ENCODE results near the gene PDE6C. TPM values are rescaled to one million over a fixed set of nuclear protein-coding genes. Genes with fewer than 3 reads are reported as not detected.

PDE6C gene
- total RNA-seq, 1 donor, result not detected

DNA sequence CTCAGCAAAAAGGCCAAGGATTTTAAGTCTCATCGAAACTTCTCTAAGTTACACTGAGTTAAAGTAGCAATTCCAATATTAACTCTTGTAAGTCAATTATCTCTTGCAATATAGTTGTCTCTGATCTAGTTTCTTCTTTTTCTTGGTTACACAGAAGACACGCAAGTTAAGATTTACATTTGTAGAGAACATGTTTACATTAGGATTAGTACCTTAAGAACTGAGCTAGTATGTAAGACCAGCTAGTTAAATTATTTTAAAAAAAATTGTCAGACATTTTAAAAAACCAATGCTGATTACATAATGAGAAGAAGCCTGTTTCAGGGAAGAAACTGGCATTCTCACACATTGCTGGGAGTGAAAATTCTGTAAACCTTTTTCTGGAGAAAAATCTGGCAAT is 58.7 kb downstream of the PDE6C start:
- TF ChIP-seq, protein P1, sequence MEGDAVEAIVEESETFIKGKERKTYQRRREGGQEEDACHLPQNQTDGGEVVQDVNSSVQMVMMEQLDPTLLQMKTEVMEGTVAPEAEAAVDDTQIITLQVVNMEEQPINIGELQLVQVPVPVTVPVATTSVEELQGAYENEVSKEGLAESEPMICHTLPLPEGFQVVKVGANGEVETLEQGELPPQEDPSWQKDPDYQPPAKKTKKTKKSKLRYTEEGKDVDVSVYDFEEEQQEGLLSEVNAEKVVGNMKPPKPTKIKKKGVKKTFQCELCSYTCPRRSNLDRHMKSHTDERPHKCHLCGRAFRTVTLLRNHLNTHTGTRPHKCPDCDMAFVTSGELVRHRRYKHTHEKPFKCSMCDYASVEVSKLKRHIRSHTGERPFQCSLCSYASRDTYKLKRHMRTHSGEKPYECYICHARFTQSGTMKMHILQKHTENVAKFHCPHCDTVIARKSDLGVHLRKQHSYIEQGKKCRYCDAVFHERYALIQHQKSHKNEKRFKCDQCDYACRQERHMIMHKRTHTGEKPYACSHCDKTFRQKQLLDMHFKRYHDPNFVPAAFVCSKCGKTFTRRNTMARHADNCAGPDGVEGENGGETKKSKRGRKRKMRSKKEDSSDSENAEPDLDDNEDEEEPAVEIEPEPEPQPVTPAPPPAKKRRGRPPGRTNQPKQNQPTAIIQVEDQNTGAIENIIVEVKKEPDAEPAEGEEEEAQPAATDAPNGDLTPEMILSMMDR (IDR thresholded peaks at IDR 0.05; ENCODE audit: insufficient read depth, low read depth, low read length), result no peak
- no peak overlapping the region for H3K4me3 ChIP-seq (ENCODE audit: low read depth, low read length)
- peak; percentile 35 for DNase-seq (ENCODE audit: low read depth)

DNA sequence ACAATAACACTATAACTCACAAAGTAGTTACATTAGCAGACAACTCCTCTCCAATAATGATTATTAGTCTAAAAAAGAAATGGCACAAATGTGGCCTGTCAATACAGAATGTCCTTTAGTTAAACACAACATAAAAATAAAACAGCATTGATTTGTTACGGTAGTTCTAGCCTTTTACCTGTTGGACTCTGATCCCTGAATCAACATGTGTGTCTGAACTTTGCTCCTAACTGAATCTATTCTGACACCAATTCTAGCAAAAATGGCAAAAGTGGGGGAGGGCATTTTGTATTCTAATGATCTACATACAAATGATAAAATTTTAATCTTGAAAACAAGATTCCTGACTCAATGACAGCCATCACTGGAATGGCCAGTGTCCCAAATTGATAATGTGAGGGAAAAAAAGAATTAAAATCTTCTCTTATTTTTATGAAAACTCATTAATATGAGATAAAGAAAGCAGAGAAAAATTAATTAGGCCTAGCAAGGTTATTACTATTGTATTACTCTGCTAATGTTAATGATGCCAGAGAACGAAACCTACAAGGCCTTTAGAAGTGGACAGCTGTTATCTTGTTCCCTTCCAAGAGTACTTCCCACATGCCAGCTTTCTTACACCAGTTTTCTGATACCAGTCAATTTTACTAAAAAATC is 59.8 kb downstream of the PDE6C start:
- TF ChIP-seq, protein P1 (IDR thresholded peaks at IDR 0.05; ENCODE audit: insufficient read depth, low read depth, low read length), result no peak
- no peak for DNase-seq (ENCODE audit: low read depth)
- no peak overlapping the region for H3K4me3 ChIP-seq (ENCODE audit: low read depth, low read length)

DNA sequence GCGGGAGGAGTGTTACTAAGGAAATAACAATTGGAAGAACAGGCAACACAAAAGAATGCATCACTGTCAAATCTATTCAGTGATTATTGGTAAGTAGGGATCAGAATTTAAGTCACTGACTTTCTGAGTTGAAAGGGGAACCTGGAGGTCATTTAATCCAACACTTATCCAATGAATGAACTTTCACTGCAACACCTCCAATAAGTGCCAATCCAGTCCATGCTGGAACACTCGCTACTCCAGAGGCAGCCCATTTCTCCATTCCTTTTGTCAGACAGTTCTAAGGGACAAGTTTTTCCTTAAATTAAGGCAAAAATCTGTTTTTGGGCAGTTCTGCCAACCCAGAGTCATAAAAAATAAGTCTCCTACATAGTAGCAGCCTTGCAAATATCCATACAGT is 60.6 kb downstream of the PDE6C start:
- no peak for DNase-seq (ENCODE audit: low read depth)
- TF ChIP-seq, protein P1 (IDR thresholded peaks at IDR 0.05; ENCODE audit: insufficient read depth, low read depth, low read length), result no peak
- H3K4me3 ChIP-seq (ENCODE audit: low read depth, low read length), result no peak overlapping the region

DNA sequence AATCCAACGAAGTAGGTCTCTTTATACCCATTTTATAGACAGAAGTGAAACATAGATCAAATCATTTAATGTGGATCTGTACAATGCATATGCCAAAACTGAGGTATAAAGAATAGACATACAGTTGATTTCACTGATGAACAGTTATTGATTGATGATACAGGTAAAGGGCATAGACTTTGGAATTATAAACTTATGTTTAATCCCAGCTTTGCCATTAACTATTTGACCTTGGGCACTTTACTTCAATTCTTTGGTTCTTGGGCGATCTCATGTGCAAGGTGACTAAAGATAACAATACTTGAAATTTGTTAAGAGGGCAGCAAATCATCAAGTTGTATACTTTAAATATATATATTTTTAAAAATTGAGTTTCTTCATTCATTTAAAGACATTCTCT is 61.5 kb downstream of the PDE6C start:
- TF ChIP-seq, protein P1 (IDR thresholded peaks at IDR 0.05; ENCODE audit: insufficient read depth, low read depth, low read length), result no peak
- no peak for DNase-seq (ENCODE audit: low read depth)
- no peak overlapping the region for H3K4me3 ChIP-seq (ENCODE audit: low read depth, low read length)

DNA sequence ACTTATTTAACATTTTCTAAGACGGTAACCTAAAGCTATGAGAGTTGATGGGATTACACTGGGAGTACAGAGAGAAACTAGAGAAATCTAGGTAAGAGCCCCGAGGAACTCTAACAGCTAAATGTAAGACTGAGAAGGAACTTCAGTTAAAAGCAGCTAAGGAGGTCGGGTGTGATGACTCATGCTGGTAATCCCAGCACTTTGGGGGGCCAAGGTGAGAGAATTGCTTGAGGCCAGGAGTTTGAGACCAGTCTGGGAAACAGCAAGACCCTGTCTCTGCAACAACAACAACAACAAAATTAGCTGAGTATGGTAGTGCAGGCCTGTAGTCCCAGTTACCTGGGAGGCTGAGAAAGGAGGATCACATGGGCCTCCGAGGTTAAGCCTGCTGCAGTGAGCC is 66.0 kb downstream of the PDE6C start:
- no peak overlapping the region for H3K4me3 ChIP-seq (ENCODE audit: low read depth, low read length)
- no peak for DNase-seq (ENCODE audit: low read depth)
- TF ChIP-seq, protein P1 (IDR thresholded peaks at IDR 0.05; ENCODE audit: insufficient read depth, low read depth, low read length), result no peak

DNA sequence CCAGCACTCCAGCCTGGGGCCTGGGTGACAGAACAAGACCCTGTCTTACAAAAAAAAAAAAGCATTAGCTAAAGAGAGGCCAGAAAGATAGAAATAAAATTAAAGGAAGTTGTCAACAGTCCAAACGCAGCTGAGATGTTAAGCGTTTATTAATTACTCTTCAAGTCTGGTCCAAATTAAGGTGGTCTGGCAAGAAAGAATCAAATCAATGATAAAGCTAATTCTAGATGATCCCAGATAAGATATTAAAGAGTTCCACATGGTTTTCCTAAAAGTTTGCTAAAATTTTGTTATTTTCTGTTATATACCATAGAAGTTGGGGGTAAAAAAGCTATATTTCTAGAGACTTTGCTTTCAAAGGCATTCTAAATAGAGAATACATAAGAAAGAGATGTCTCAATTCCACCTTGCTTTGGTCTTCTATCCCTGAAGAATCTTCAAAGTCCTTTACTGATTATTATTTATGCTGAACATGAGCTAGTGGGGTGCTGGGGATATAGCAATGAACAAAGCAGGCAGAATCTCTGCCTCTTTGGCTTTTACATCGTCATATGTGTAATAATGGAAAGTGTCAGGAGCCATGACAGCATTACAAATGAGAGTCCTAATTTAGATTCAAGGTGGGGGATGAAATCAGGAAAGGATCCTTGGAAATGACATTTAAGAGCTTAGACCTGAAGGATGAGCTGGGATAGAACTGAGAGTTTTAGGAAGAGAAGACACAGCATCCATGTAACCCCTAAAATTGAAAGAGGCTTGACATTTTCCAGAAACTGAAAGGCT is 66.7 kb downstream of the PDE6C start:
- no peak for DNase-seq (ENCODE audit: low read depth)
- no peak overlapping the region for H3K4me3 ChIP-seq (ENCODE audit: low read depth, low read length)
- TF ChIP-seq, protein P1 (IDR thresholded peaks at IDR 0.05; ENCODE audit: insufficient read depth, low read depth, low read length), result no peak
